ENCODE data around the gene PRRG4. TPM values are rescaled to one million over a fixed set of nuclear protein-coding genes. Genes with fewer than 3 reads are reported as not detected.

Gene PRRG4
- total and polyA plus RNA-seq, 2 of the 4 experiments (the other 2 are of a cell fraction): not detected

DNA sequence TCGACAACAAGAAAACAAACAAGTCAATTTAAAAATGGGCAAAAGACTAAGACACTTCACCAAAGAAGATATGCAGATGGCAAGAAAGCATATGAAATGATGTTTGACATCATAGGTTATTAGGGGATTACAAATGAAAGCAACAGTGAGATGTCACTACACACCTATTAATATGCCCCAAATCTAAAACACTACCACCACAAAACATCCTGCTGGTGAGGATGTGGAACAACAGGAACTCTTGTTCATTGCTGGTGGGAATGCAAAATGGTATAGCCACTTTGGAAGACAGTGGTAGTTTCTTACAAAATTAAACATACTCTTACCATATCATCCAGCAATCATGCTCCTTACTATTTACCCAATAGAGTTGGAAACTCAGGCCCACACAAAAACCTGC lies 29.0 kb downstream of the PRRG4 start:
- Histone ChIP-seq H3K14ac (replicated peaks; ENCODE audit: low read depth, low read length) (no peak overlapping the region), H3K9ac (ENCODE audit: low read depth, low read length) (no peak overlapping the region), H2BK20ac (ENCODE audit: low read depth, low read length) (no peak overlapping the region), H3K18ac (ENCODE audit: low read depth, low read length) (no peak overlapping the region), H2BK5ac (ENCODE audit: low read depth, low read length, poor library complexity, severe bottlenecking) (no peak overlapping the region), H3K23ac (ENCODE audit: low read depth, low read length) (no peak overlapping the region), H4K91ac (ENCODE audit: insufficient read depth, low read depth, low read length) (no peak overlapping the region), H3K36me3 (ENCODE audit: control insufficient read depth, insufficient read depth, low read length) (no peaks in the 10 kb centered on the region), H3K4me3 (ENCODE audit: insufficient read depth, low read depth, low read length) (no peak overlapping the region), H3K27ac (ENCODE audit: insufficient read depth, low read length) (no peak overlapping the region), H3K4ac (ENCODE audit: low read depth, low read length) (no peak overlapping the region), H3K79me1 (ENCODE audit: low read depth in 1 of 2, low read length in 2 of 2) (no peaks in the 10 kb centered on the region), H3K4me2 (ENCODE audit: low read depth, low read length) (no peak overlapping the region), H3K9me1 (ENCODE audit: insufficient read depth, low read length) (no peaks in the 10 kb centered on the region), H2BK15ac (ENCODE audit: low read depth, low read length) (no peak overlapping the region), H4K5ac (ENCODE audit: low read depth, low read length) (no peak overlapping the region), H2AFZ (replicated peaks; ENCODE audit: low read length, poor library complexity) (no peak overlapping the region), H2BK120ac (ENCODE audit: low read depth, low read length) (no peak overlapping the region), H3K56ac (ENCODE audit: extremely low read depth, insufficient read depth, low read length) (no peak overlapping the region), H3K27me3 (ENCODE audit: control insufficient read depth, insufficient read depth, low read length) (peaks cover 5% of the 10 kb centered on the region), H3K4me1 (ENCODE audit: control insufficient read depth, insufficient read depth, low read length) (no peaks in the 10 kb centered on the region), H4K20me1 (ENCODE audit: insufficient read depth, low read length) (no peaks in the 10 kb centered on the region), H2AK9ac (replicated peaks; ENCODE audit: low read depth, low read length, poor library complexity) (no peak overlapping the region), H4K8ac (ENCODE audit: low read depth in 2 of 2, low read length in 2 of 2) (no peak overlapping the region), H2AK5ac (ENCODE audit: low read depth, low read length) (no peak overlapping the region), H3K9me3 (ENCODE audit: control insufficient read depth, insufficient read depth, low read length) (no peaks in the 10 kb centered on the region)
- dilution Hi-C loops (cut with HindIII; ENCODE audit: low sequenced_read_pairs, unreplicated experiment) (no loop called here), in situ Hi-C loops (cut with MboI; ENCODE audit: low sequenced_read_pairs) (no loop called here), intact Hi-C loops (cut with micrococcal nuclease) (no loop called here)
- no peak for DNase-seq
- ATAC-seq (ENCODE audit: low read depth): no peak
- ChIA-PET CTCF (no interaction called here), POLR2A (ENCODE audit: unreplicated experiment) (no interaction called here)
- WGBS, 2 experiments (ENCODE audit: extremely low coverage in 2 of 2, insufficient read length in 1 of 2): no CpG with 5 or more reads among the region's 1 CpG
- TF ChIP-seq, protein P1, sequence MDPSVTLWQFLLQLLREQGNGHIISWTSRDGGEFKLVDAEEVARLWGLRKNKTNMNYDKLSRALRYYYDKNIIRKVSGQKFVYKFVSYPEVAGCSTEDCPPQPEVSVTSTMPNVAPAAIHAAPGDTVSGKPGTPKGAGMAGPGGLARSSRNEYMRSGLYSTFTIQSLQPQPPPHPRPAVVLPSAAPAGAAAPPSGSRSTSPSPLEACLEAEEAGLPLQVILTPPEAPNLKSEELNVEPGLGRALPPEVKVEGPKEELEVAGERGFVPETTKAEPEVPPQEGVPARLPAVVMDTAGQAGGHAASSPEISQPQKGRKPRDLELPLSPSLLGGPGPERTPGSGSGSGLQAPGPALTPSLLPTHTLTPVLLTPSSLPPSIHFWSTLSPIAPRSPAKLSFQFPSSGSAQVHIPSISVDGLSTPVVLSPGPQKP (IDR thresholded peaks at IDR 0.05; ENCODE audit: borderline replicate concordance, low read depth, low read length): no peak
- no peak for TF ChIP-seq FOS (IDR thresholded peaks at IDR 0.05; ENCODE audit: low read depth, low read length)
- no peak for TF ChIP-seq BHLHE40 (IDR thresholded peaks at IDR 0.05; ENCODE audit: low read depth, low read length)
- no peak for TF ChIP-seq MAFK (IDR thresholded peaks at IDR 0.05; ENCODE audit: low read depth, low read length)
- no peak for TF ChIP-seq NFE2L2 (IDR thresholded peaks at IDR 0.05; ENCODE audit: low read depth, low read length)
- no peak for TF ChIP-seq CHD1 (IDR thresholded peaks at IDR 0.05; ENCODE audit: low read depth, low read length)
- no peak for TF ChIP-seq RCOR1 (IDR thresholded peaks at IDR 0.05; ENCODE audit: insufficient replicate concordance, low read length)
- no peak for TF ChIP-seq RFX5 (IDR thresholded peaks at IDR 0.05; ENCODE audit: low read depth, low read length)
- TF ChIP-seq, protein P2, sequence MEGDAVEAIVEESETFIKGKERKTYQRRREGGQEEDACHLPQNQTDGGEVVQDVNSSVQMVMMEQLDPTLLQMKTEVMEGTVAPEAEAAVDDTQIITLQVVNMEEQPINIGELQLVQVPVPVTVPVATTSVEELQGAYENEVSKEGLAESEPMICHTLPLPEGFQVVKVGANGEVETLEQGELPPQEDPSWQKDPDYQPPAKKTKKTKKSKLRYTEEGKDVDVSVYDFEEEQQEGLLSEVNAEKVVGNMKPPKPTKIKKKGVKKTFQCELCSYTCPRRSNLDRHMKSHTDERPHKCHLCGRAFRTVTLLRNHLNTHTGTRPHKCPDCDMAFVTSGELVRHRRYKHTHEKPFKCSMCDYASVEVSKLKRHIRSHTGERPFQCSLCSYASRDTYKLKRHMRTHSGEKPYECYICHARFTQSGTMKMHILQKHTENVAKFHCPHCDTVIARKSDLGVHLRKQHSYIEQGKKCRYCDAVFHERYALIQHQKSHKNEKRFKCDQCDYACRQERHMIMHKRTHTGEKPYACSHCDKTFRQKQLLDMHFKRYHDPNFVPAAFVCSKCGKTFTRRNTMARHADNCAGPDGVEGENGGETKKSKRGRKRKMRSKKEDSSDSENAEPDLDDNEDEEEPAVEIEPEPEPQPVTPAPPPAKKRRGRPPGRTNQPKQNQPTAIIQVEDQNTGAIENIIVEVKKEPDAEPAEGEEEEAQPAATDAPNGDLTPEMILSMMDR (conservative IDR thresholded peaks at IDR 0.05; ENCODE audit: low read depth, low read length): no peak
- no peak for TF ChIP-seq RAD21 (IDR thresholded peaks at IDR 0.05; ENCODE audit: low read length)
- no peak for TF ChIP-seq MXI1 (IDR thresholded peaks at IDR 0.05; ENCODE audit: borderline replicate concordance, low read depth, low read length)
- no peak for TF ChIP-seq MAZ (IDR thresholded peaks at IDR 0.05; ENCODE audit: borderline replicate concordance, low read depth, low read length)
- TF ChIP-seq POLR2A (IDR thresholded peaks at IDR 0.05; ENCODE audit: low read depth, low read length): no peak
- TF ChIP-seq, protein P3, sequence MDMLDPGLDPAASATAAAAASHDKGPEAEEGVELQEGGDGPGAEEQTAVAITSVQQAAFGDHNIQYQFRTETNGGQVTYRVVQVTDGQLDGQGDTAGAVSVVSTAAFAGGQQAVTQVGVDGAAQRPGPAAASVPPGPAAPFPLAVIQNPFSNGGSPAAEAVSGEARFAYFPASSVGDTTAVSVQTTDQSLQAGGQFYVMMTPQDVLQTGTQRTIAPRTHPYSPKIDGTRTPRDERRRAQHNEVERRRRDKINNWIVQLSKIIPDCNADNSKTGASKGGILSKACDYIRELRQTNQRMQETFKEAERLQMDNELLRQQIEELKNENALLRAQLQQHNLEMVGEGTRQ (IDR thresholded peaks at IDR 0.05; ENCODE audit: low read depth, low read length): no peak
- no peak for TF ChIP-seq CEBPB (IDR thresholded peaks at IDR 0.05; ENCODE audit: low read depth, low read length)
- no TSS peak for BruUV-seq (replicated peaks)

All from IMR-90 (cell line).